GM19239 (cell line): ENCODE measurements around the gene IFT74.

Experiments
- DNase-seq: peaks from one replicate; pipeline ENCODE4 v3.0.0; 2011; ENCODE audit warnings: low spot score; ENCODE audit not compliant: insufficient read length
- FAIRE-seq: peaks from 2 replicates; lab custom pipeline; 2011; peaks lifted over from hg19 to GRCh38; lab: Jason Lieb, UNC

IFT74 gene

DNA sequence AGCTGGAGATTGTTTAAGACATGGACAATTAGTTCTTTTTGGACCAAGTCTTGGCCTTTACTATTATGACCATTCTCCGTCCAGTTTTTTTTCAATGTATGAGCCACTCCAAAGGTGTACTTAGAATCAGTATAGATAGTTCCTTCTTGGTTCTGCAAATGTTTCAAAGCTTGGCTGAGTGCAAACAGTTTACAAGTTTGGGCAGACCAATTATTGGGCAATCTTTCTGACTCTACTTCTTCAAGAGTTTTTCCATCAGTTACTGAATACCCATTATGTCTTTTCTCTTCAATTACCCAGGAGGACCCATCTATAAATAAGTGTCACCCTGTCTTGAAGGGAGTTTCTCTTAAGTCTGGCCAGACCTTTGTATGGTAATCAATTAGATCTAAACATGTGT is 15.5 kb downstream of the IFT74 start:
- FAIRE-seq: no peak
- DNase-seq: no peak

DNA sequence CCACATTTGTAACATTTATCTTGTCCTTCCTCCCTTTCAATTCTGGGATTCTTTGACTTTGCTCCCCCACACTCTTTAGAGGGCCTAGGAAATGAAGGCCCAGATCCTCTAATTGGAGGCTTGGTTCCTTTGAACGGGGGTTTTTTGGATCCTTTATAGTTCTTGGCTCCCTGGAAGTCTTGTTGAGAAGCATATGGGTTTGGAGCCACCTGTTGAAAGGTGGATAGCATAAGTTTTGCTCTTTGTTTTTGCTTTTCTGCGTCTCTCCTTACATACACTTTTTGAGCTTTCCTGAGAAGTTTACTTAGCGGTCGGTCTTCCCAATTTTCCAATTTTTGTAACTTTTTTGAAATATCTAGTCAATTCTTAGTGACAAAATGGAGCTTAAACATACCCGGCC is 17.8 kb downstream of the IFT74 start:
- no peak for FAIRE-seq
- no peak for DNase-seq

DNA sequence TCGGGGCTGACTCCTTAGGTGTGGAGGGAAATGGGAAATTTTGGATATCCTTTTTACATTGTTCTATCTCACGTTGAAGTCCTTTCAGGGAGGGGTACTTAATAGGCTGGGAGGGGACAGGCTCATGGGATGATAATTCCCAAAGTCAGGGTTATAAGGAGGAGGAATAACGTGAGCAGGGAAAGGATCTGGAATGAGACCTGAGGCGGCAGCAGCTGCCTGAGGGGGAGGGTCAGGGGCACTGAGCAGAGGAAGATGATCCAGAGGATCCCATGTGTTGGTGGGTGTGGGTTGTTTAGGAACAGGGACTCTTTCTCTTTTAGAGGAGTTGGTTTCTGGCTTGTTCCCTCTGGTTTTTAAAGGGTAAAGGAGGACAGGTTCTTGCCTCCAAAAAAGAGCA is 18.7 kb downstream of the IFT74 start:
- no peak for FAIRE-seq

DNA sequence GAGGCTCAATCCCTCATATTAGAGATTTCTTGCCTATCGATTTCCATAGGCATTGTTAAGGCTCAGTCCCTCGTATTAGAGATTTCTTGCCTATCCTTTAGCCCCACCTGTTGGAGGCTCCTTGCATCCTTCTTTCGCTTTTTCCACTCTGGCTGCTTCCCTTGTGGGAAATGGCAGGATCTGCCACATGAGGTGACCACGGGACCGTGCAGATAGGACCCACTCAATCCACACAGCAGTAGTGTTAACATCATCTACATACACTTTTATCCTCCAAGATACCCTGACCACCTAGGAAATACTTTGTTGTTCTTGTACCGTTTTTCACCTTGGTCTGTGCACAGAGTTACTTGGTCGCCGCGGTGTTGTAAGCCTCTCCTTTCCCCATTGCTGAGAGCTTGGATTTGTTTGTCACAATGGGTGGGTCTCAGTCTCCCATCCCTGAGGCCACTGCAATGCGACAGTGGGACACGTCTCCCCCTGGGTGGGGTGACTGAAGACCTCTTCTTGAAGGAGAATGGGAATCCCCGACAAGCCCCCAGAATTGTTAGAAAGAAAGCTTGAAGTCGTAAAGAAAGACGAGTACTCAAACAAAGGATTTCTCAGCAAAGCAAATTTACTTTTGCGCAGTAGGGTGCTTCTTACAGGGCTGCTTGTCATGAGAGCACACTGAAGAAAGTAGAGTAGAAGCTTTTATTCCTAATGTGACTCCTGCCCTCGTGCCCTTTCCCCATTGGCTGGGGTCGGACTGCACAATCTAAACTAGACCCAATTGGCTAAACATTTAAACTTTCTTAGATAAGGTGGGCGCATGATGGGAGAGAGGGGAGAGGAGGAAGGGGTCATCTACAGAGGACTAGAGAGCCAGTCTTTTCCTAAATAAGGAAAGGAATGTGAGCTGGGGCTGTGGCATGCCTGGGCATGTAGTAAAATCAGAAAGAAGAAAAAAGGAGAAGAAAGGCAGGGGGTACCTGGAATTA is 19.8 kb downstream of the IFT74 start:
- DNase-seq: no peak
- FAIRE-seq: no peak

More for the DNA sequence above, 18.7 kb downstream of the IFT74 start:
- DNase-seq: no peak

DNA sequence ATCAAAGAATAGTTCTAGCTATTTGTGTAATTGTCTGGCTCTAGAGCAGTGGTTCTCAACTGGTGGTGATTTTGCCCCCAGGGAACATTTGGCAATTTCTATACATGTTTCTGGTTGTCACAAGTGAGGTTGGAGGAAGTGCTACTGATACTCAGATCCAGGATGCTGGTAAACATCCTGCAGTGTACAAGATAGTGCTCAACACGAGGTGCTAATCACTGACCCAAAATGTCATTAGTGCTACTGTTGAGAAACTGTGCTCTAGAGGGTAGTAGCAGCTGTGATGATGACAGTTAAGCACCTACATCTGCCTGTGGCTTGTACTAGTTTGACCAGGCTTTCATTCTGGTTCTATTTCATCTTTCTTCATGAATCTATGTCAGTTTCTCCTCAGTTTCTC is 27.1 kb downstream of the IFT74 start:
- FAIRE-seq (no peak), DNase-seq (no peak)

DNA sequence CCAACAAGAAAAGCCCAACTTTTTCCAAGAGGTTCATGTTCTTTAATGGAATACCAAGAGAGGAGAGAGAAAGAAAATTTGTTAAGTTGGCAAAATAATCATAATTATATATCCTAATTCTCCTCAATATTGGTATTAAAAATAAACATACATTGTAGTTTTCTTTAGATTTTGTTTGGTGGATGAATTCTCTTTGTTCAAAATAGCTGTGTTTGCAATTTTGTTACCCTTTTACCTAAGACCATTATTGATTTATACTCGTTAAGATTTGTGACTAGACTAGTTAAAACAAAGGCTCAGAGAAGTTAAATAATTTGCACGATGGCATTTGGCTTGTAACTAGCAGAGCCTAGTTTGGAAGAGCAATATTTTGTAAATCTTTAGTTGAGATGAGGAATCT is 39.6 kb downstream of the IFT74 start:
- no peak for FAIRE-seq

DNA sequence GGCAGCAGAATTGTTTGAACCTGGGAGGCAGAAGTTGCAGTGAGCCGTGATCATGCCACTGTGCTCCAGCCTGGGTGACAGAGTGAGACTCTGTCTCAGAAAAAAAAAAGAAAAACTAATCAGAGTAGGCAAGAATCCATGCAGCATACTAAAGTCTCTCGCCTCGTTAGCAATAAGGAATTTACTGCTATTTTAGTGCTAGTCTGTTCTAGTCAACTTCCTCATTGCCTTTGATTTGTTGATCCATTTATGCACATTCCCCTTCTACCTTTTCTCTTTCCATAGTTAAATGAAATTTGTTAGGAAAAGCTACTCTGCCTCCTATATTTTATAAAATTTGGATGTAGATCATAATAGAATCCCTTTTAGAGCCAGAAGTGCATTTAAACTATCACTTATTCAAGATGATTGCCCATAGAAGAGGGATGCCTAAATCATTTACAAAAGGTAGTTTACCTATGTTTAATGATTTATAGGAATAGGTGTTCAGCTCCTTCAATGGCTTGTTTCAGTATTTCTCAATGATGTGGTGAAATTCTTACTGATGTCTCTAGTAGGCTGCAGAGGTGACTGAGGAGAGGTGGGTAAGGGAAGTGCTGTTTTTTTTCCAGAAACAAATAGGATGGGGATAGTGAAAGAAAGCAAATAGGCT is 47.3 kb downstream of the IFT74 start:
- no peak for FAIRE-seq

More for the DNA sequence above, 39.6 kb downstream of the IFT74 start:
- no peak for DNase-seq

DNA sequence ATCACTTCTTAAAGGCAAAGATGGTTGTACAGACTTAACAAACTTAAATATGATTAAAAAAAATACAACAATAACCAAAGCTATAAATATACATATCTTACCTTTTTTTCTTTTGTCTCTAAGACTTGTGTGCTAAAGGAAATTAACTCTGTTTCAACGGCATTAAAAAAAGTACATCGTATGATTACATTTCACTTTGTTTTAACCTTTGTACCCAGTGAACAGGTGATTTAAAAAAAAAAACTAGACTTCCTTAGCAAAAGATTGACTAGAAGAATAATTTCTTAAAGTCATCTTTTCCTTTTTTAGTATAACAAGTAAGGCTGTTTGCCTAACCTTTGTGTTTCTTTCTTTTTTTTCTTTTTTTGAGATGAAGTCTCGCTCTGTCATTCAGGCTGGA is 49.3 kb downstream of the IFT74 start, which contains the start of gene LRRC19:
LRRC19 (minus strand) TSS at position 182 of the 400 bp plus-strand sequence. CDS start 5,978 bp downstream, outside the sequence.
- FAIRE-seq (no peak), DNase-seq (no peak)

More for the DNA sequence above, 47.3 kb downstream of the IFT74 start:
- no peak for DNase-seq

DNA sequence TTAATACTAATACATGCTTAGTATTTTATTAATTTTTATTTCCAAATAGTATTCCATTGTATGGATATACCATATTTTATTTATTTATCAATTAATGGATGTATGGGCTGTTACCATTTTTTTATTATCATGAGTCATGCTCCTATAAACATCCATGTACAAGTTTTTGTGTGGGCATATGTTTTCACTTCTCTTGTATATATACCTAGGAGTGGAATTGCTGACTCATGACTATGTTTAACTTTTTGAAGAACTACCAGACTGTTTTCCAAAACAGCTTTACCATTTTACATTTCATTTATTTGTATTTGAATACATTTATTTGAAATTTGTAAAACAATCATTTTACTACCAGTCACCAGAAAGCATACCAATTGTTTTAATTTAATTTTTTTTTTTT is 63.4 kb downstream of the IFT74 start:
- FAIRE-seq: no peak
- no peak for DNase-seq

DNA sequence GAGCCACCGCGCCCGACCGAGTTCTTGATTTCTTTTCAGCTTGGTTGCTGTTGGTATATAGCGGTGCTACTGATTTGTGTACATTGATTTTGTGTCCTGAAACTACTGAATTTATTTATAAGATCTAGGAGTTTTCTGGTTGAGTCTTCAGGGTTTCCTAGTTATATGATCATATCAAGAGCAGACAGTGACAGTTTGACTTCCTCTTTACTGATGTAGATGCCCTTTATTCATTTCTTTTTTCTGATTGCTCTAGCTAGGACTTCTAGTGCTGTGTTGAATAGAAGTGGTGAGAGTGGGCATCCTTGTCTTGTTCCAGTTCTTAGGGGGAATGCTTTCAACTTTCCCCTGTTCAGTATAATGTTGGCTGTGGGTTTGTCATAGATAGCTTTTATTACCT is 66.7 kb downstream of the IFT74 start:
- FAIRE-seq (no peak), DNase-seq (no peak)

DNA sequence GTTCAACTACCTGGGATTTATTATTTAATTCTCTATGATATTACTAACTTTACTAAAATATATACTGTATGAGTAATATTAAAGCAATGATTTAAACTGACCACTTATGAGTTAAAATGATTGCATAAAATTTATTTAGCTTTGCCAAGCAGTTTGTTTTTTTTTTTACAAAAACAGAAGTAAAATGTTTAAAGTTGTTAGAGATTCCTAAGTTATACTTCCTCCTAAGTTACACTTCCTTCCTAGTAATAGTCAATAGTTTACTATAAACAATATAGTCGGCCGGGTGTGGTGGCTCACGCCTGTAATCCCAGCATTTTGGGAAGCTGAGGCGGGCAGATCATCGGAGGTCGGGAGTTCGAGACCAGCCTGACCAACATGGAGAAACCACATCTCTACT is 73.0 kb downstream of the IFT74 start:
- no peak for FAIRE-seq

DNA sequence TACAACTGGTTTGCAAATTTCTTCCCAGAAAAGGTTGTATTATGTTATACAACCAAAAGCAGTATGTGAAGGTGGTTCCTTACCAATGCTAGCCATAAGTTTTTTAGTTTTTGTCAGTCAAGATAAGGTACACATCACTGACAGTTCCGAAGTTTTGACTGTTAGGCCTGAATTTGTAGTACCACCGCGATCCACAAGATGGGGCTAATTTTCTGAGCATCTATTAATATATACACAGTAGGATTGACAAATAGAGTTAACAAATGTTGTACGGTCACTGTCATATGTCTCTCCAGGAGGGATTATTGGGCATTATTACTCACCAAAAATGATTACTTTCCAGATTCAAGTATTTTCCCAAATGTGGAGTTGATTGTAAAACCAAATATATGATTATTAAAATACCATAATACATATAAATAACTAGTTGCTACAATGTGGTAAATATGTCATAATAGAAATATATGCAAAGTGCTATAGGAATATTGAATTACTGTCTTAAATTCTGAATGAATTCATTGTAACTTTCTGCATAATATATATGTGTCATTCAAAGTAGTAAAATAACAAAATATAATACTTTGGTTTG is 77.7 kb downstream of the IFT74 start:
- peak; percentile 28 for DNase-seq
- FAIRE-seq: peak; percentile 91

More for the DNA sequence above, 73.0 kb downstream of the IFT74 start:
- DNase-seq: no peak

DNA sequence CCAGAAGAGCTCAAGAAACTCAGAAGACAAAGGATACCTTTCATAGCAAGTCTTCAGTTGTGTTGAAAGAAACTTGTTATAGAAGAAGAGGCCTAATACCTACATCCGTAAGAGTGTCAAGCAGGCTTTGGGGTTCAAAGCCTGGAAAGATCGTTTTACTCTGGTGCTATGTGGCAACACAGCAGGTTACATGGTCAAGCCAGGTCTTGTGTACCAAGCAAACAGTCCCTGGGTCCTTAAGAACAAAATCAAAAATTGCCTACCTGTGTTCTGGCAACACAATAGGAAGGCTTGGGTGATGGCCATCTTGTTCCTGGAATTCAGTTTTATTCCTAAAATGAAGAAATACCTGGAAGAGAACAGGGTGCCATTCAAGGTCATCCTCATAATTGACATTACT is 81.3 kb downstream of the IFT74 start:
- FAIRE-seq: no peak

DNA sequence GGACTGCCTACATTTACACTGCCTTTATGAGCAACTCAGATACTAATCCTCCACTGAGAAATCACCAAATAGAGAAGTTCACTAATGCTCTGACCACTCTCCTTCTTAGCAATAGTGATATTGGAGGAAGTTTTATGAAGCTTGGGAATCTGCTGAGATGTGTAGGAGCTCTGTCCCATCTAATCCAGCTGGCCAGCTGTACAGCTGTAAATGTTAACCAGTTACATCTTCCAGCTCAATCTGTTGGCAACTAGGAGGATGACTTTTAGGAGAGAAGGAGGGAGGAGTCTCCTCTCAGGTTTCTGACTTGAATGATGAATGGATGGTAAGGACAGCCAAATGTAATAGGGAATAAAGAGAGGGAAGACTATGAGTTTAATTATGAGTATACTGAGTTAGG is 85.5 kb downstream of the IFT74 start:
- no peak for DNase-seq
- FAIRE-seq: no peak

More for the DNA sequence above, 81.3 kb downstream of the IFT74 start:
- no peak for DNase-seq

DNA sequence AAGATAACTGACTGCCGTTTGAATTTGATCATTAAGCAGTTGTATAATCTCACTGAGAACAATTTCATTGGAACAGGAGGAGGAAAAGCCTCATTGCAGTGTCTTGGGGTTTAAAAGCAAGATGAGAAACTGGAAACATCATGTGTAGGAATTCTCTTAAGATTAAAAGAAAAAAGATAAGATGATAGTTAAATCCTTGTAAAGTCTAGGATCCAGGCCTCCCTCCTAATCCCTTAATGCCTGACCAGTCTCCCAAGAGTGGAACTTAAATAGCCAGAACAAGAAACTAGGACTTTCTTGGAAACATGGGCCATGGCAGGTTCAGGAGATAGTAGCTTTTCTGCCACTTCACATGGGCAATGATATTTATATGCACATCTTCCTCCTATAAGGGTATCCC is 86.3 kb downstream of the IFT74 start:
- no peak for DNase-seq

DNA sequence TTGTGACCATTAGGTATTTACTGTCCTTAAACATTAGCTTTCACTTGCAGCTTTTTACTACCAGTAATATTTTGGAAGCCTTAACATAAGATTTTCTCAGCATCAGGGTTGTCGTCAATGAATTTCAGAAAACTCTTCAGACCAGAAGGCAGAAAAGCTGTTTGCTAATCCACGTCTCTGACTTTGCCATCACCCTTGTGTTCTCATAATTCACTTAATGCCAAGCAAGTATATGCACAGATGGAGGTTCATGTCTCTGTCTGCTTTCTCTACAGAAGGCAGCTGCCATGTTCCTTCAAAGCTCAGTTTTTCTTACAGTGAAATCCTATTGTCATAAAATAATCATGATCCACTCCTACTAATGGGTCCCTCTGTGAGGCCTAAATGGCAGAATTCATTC is 87.0 kb downstream of the IFT74 start:
- FAIRE-seq (no peak), DNase-seq (no peak)

More for the DNA sequence above, 86.3 kb downstream of the IFT74 start:
- FAIRE-seq: no peak

DNA sequence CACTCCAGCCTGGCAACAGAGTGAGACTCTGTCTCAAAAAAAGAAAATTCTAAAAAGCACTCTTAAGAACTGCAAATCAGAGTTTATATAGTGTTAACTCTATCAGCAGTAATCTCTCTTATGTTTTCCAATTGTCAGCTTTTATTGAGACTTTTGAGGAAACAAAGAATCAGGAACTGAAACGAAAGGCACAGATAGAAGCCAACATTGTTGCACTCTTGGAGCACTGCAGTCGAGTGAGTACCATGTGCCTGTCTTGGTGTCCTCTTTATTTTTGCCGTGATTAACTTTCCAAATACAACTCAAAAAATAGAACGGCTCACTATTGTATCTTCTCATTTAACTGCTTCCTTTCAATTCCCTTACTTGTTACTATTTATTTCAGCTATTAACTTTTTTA is 90.9 kb downstream of the IFT74 start:
- no peak for FAIRE-seq
- DNase-seq: no peak

DNA sequence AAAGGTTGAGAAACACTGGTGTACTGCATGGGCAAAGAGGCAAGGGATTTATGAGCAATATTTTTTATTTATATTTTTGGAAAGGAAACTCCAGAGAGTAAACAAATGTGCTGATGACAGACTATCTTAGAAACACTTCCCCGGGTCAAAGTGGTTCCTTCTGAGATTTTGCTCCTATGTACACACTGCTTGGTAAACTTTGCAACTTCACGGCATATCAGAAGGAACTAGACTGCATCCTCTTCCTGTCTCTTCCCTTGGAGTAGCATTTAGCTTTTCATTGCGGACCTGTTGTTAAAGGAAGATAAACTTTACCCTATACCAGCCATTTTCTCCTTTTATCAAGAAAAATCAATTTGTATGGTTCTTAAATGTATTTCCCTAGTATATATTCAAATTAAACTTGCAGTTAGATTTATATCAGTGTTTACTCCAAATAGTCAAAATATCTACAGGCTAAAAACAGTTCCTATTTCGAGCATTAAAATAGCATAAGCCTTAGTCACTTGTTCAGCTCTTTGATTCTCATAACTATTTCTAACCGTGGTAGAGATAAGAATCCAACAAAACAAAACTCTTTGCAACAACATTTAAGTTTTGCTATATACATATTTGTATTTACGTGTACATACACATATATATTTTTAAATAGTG is 97.3 kb downstream of the IFT74 start:
- DNase-seq: no peak

DNA sequence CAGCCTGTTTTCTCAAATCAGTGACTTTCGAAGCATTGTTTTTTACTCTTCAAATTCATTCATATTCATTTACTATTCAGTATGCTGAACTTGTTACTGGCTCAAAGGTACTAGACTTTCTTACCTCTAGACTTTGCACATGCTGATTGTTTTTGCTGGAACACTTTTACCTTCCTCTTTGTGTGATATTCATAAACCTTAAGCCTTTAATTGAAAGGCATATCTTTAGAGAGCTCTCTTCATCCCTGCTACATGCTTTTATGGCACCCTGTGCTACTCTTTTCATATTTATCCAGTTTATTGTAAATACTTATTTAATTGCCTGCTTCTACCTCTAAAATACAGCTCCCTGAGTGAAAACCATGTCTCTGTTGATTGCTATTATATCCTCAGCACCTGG is 97.9 kb downstream of the IFT74 start:
- no peak for DNase-seq
- no peak for FAIRE-seq

More for the DNA sequence above, 97.3 kb downstream of the IFT74 start:
- FAIRE-seq: no peak

DNA sequence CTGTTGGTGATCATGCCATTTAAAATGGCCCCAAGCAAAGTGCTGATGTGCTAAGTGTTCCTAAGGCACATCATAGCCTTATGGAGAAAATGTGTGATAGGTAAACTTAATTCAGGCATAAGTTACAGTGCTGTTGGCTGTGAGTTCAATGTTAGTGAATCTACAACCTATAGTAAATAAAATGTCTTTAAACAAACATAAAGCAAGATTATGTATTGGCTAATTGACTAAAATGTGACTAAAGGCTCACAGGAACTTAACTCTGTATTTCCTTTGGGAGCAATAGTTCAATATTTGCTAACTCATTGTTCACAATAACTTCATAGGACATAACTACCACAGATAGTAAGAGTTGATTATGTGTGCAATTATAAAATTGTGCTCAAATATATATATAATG is 98.6 kb downstream of the IFT74 start:
- DNase-seq (no peak), FAIRE-seq (no peak)
